ENCODE data around the gene ADISSP. TPM values are rescaled to one million over a fixed set of nuclear protein-coding genes. Genes with fewer than 3 reads are reported as not detected.

The ADISSP gene
- total RNA-seq, 3 donors from 2014 or later (not counting 1 experiment from before 2014, with no cell fraction given): 10.1 to 13.5 (median 12.3) TPM

- H3K4me3 ChIP-seq (ENCODE audit: low read length): no peak overlapping the region
- ATAC-seq: peak in 2 of 3 donors; percentile 30 to 44
These were observed 15.7 kb downstream of the ADISSP start for GRCh38 chr20:3751675-3752385.

GRCh38 chr20:3751305-3751674 lies 16.3 kb downstream of the ADISSP start:
- Mint-ChIP-seq H3K4me1 (peaks cover 0 to 4% of the 10 kb centered on the region in 2 donors), H3K9me3 (no peaks in the 10 kb centered on the region), H3K4me3 (no peak overlapping the region), H3K27me3 (ENCODE audit: low read depth in 2 of 2) (no peaks in the 10 kb centered on the region), H3K36me3 (no peaks in the 10 kb centered on the region), H3K27ac (no peak overlapping the region)
- DNase-seq (no peak), ATAC-seq (no peak)
- intact Hi-C loops (cut with micrococcal nuclease): no loop called here
- H3K4me1 ChIP-seq (ENCODE audit: control insufficient read depth, insufficient read depth, low read length): no peaks in the 10 kb centered on the region
- H3K9me3 ChIP-seq (ENCODE audit: control insufficient read depth, insufficient read depth, low read length): no peaks in the 10 kb centered on the region
- TF ChIP-seq CTCF (IDR thresholded peaks at IDR 0.05): no peak
- H3K36me3 ChIP-seq (ENCODE audit: control insufficient read depth, insufficient read depth, low read length): no peaks in the 10 kb centered on the region
- 89% methylated on average over 31 of the region's 31 CpGs for WGBS (ENCODE audit: insufficient coverage)
- H3K27me3 ChIP-seq (ENCODE audit: control insufficient read depth, insufficient read depth, low read length): no peaks in the 10 kb centered on the region
- no peak overlapping the region for H3K4me3 ChIP-seq (ENCODE audit: low read length)
- H3K27ac ChIP-seq (ENCODE audit: low read length): no peak overlapping the region

More at GRCh38 chr20:3751675-3752385, 15.7 kb downstream of the ADISSP start:
- H3K27ac Mint-ChIP-seq: no peak overlapping the region
- Histone ChIP-seq H3K4me1 (ENCODE audit: control insufficient read depth, insufficient read depth, low read length) (no peaks in the 10 kb centered on the region), H3K36me3 (ENCODE audit: control insufficient read depth, insufficient read depth, low read length) (no peaks in the 10 kb centered on the region), H3K27ac (ENCODE audit: low read length) (no peak overlapping the region), H3K9me3 (ENCODE audit: control insufficient read depth, insufficient read depth, low read length) (no peaks in the 10 kb centered on the region), H3K27me3 (ENCODE audit: control insufficient read depth, insufficient read depth, low read length) (no peaks in the 10 kb centered on the region)
- H3K4me1 Mint-ChIP-seq: peaks cover 0 to 4% of the 10 kb centered on the region in 2 donors
- H3K9me3 Mint-ChIP-seq: no peaks in the 10 kb centered on the region
- TF ChIP-seq CTCF (IDR thresholded peaks at IDR 0.05): no peak
- WGBS (ENCODE audit: insufficient coverage): 63% methylated on average over 95 of the region's 95 CpGs
- no peaks in the 10 kb centered on the region for H3K27me3 Mint-ChIP-seq (ENCODE audit: low read depth in 2 of 2)
- intact Hi-C loops (cut with micrococcal nuclease): no loop called here
- peak in 1 of 2 donors; percentile 60 for DNase-seq
- no peaks in the 10 kb centered on the region for H3K36me3 Mint-ChIP-seq
- peak overlapping the region; percentile 29 for H3K4me3 Mint-ChIP-seq

GRCh38 chr20:3749689-3750531 lies 17.6 kb downstream of the ADISSP start:
- H3K27me3 Mint-ChIP-seq (ENCODE audit: low read depth in 2 of 2): no peaks in the 10 kb centered on the region
- no peaks in the 10 kb centered on the region for H3K27me3 ChIP-seq (ENCODE audit: control insufficient read depth, insufficient read depth, low read length)
- H3K27ac Mint-ChIP-seq: no peak overlapping the region

More at GRCh38 chr20:3749689-3750531, 17.6 kb downstream of the ADISSP start:
- DNase-seq (peak in 1 of 2 donors; percentile 49), ATAC-seq (peak in 1 of 3 donors; percentile 29)
- H3K4me1 ChIP-seq (ENCODE audit: control insufficient read depth, insufficient read depth, low read length): peaks cover 7% of the 10 kb centered on the region
- peak; percentile 33 for TF ChIP-seq CTCF (IDR thresholded peaks at IDR 0.05)
- H3K9me3 ChIP-seq (ENCODE audit: control insufficient read depth, insufficient read depth, low read length): no peaks in the 10 kb centered on the region
- Mint-ChIP-seq H3K9me3 (no peaks in the 10 kb centered on the region), H3K4me1 (peaks cover under 1 to 12% of the 10 kb centered on the region in 2 donors), H3K36me3 (no peaks in the 10 kb centered on the region), H3K4me3 (no peak overlapping the region)
- WGBS (ENCODE audit: insufficient coverage): 69% methylated on average over 70 of the region's 72 CpGs
- intact Hi-C loops (cut with micrococcal nuclease): no loop called here
- no peak overlapping the region for H3K4me3 ChIP-seq (ENCODE audit: low read length)
- no peak overlapping the region for H3K27ac ChIP-seq (ENCODE audit: low read length)
- no peaks in the 10 kb centered on the region for H3K36me3 ChIP-seq (ENCODE audit: control insufficient read depth, insufficient read depth, low read length)

Measured in natural killer cell (primary cell).